Mucosa of descending colon (tissue), 3 donors: Measurements from ENCODE around the gene LIN28B. TPM values are rescaled to one million over a fixed set of nuclear protein-coding genes. Genes with fewer than 3 reads are reported as not detected.

ENCODE experiments used
- ATAC-seq: fragments of 200-7000 bp; cut with Tn5 transposase; one replicate; pipeline ENCODE4 v1.9.1; 2020; ENCODE audit warnings: mild to moderate bottlenecking, moderate library complexity
- DNase-seq, 3 donors: peaks; one replicate each; pipeline ENCODE4 v3.0.0-alpha.2; 2020
- H3K36me3 ChIP-seq: fragments of 200-600 bp; one replicate; pipeline ENCODE4 v1.8.0; 2021; ENCODE audit warnings: low read depth, mild to moderate bottlenecking
- H3K4me1 ChIP-seq: fragments of 200-600 bp; one replicate; pipeline ENCODE4 v1.8.0; 2021; ENCODE audit warnings: low read depth, mild to moderate bottlenecking
- H3K4me3 ChIP-seq: fragments of 200-600 bp; one replicate; pipeline ENCODE4 v1.8.0; 2021; ENCODE audit warnings: mild to moderate bottlenecking
- H3K9me3 ChIP-seq: fragments of 200-600 bp; one replicate; pipeline ENCODE4 v1.8.0; 2021; ENCODE audit warnings: mild to moderate bottlenecking
- CTCF ChIP-seq: fragments of 200-600 bp; IDR thresholded peaks from one replicate; pipeline ENCODE4 v1.8.0; 2022; ENCODE audit warnings: antibody characterized with exemption, mild to moderate bottlenecking
- intact Hi-C, 2 donors: fragments of 100-400 bp; cut with DNase I in 1 of 2; cut with micrococcal nuclease in 1 of 2; formaldehyde crosslinking; loops; one replicate each; pipeline versions ENCODE4 v1.11.0 to v1.11.1; 2022; cut with DNase I, micrococcal nuclease
- total RNA-seq, 3 donors: library from RNA; stranded (reverse); fragmentation: NEBNext Ultra II Directional in 2 of 3; extraction: Animal tissue kit (Norgen Biotek cat#: 25700) in 2 of 3; gene quantifications; one replicate each; pipeline versions ENCODE4 v1.2.1 to v1.2.4, GENCODE V29; 2021 to 2023
- donor health status: DM: no; HTN: no; CAD: no; lungs with moderate emphysema.
- donor health status: DM: no; HTN: no; CAD: no.
- donor health status: DM: no; HTN: yes; CAD: no.

Gene LIN28B
- total RNA-seq, 3 donors from 2014 or later: not detected

GRCh38 chr6:104954190-104954797 lies 2.6 kb upstream of the LIN28B start:
- no peak overlapping the region for H3K4me3 ChIP-seq

GRCh38 chr6:104955491-104955890 lies 1.4 kb upstream of the LIN28B start:
- H3K9me3 ChIP-seq: no peaks in the 10 kb centered on the region
- ATAC-seq (no peak), DNase-seq (no peak)
- intact Hi-C loops: no loop called here
- no peaks in the 10 kb centered on the region for H3K36me3 ChIP-seq
- no peak for TF ChIP-seq CTCF
- no peaks in the 10 kb centered on the region for H3K4me1 ChIP-seq
- no peak overlapping the region for H3K4me3 ChIP-seq

More at GRCh38 chr6:104954190-104954797, 2.6 kb upstream of the LIN28B start:
- Histone ChIP-seq H3K4me1 (no peaks in the 10 kb centered on the region), H3K36me3 (no peaks in the 10 kb centered on the region), H3K9me3 (no peaks in the 10 kb centered on the region)
- ATAC-seq: no peak
- no peak for DNase-seq
- intact Hi-C loops: no loop called here
- no peak for TF ChIP-seq CTCF

- no peak overlapping the region for H3K4me3 ChIP-seq
- intact Hi-C loops: no loop called here
- no peak for ATAC-seq
Observed at GRCh38 chr6:104955927-104956730, 778 bp upstream of the LIN28B start.

GRCh38 chr6:104957301-104958177 lies 632 bp downstream of the LIN28B start:
- Histone ChIP-seq H3K4me3 (no peak overlapping the region), H3K9me3 (no peaks in the 10 kb centered on the region), H3K4me1 (no peaks in the 10 kb centered on the region), H3K36me3 (no peaks in the 10 kb centered on the region)
- no peak for ATAC-seq
- intact Hi-C loops: no loop called here
- DNase-seq: no peak
- TF ChIP-seq CTCF: no peak

More at GRCh38 chr6:104955927-104956730, 778 bp upstream of the LIN28B start:
- Histone ChIP-seq H3K4me1 (no peaks in the 10 kb centered on the region), H3K36me3 (no peaks in the 10 kb centered on the region), H3K9me3 (no peaks in the 10 kb centered on the region)
- no peak for DNase-seq
- TF ChIP-seq CTCF: no peak

GRCh38 chr6:104958178-104959025 lies 1.5 kb downstream of the LIN28B start:
- Histone ChIP-seq H3K36me3 (no peaks in the 10 kb centered on the region), H3K4me1 (no peaks in the 10 kb centered on the region), H3K4me3 (no peak overlapping the region), H3K9me3 (no peaks in the 10 kb centered on the region)
- DNase-seq: no peak
- no peak for TF ChIP-seq CTCF
- intact Hi-C loops: no loop called here
- no peak for ATAC-seq
